GM19193 (cell line): ENCODE data around the gene SBF1.

ENCODE experiments used
- POLR2A ChIP-seq: IDR thresholded peaks from 4 replicates; pipeline ENCODE4 v1.6.1; 2011; ENCODE audit not compliant: insufficient read depth, insufficient read length; ENCODE audit errors: extremely low read depth

Gene SBF1

GRCh38 chr22:50456026-50456425, 18.8 kb downstream of the SBF1 start:
- no peak for TF ChIP-seq POLR2A

GRCh38 chr22:50455201-50455600, 19.6 kb downstream of the SBF1 start:
- no peak for TF ChIP-seq POLR2A

- no peak for TF ChIP-seq POLR2A
These were observed 20.2 kb downstream of the SBF1 start for GRCh38 chr22:50454556-50455075.

- no peak for TF ChIP-seq POLR2A
These were observed 22.2 kb downstream of the SBF1 start for GRCh38 chr22:50452649-50453048.

GRCh38 chr22:50447576-50448551, 27.0 kb downstream of the SBF1 start:
- no peak for TF ChIP-seq POLR2A

- TF ChIP-seq POLR2A, result no peak
These were observed 27.9 kb downstream of the SBF1 start for GRCh38 chr22:50446708-50447575.

- no peak for TF ChIP-seq POLR2A
These were observed 28.7 kb downstream of the SBF1 start for GRCh38 chr22:50445880-50446707.

GRCh38 chr22:50445071-50445879, 29.6 kb downstream of the SBF1 start:
- no peak for TF ChIP-seq POLR2A

GRCh38 chr22:50444663-50445062, 30.2 kb downstream of the SBF1 start:
- no peak for TF ChIP-seq POLR2A

- peak; percentile 16 for TF ChIP-seq POLR2A
These were observed 30.8 kb downstream of the SBF1 start for GRCh38 chr22:50443801-50444625.

GRCh38 chr22:50443197-50443596, 31.6 kb downstream of the SBF1 start:
- TF ChIP-seq POLR2A, result no peak

GRCh38 chr22:50441428-50441993, 33.3 kb downstream of the SBF1 start:
- TF ChIP-seq POLR2A, result peak; percentile 21
